HG02678 (cell line): ENCODE data around the gene GRB10.

Experiments
- ATAC-seq: cut with Tn5 transposase; IDR thresholded peaks from one replicate; pipeline ENCODE4 v1.9.1; 2021; ENCODE audit warnings: mild to moderate bottlenecking, moderate library complexity; ENCODE audit not compliant: unreplicated experiment

The GRB10 gene

GRCh38 chr7:50803359-50804337, 21.0 kb upstream of the GRB10 start:
- ATAC-seq: no peak

GRCh38 chr7:50801907-50802306, 19.2 kb upstream of the GRB10 start:
- no peak for ATAC-seq

GRCh38 chr7:50799873-50800272, 17.2 kb upstream of the GRB10 start:
- ATAC-seq: no peak

GRCh38 chr7:50798126-50798525, 15.4 kb upstream of the GRB10 start:
- no peak for ATAC-seq

- ATAC-seq: no peak
These were observed 13.1 kb upstream of the GRB10 start for GRCh38 chr7:50795831-50796230.

GRCh38 chr7:50795253-50795652, 12.6 kb upstream of the GRB10 start:
- ATAC-seq: no peak

GRCh38 chr7:50793947-50794570, 11.4 kb upstream of the GRB10 start:
- no peak for ATAC-seq

- ATAC-seq: no peak
These were observed 10.6 kb upstream of the GRB10 start for GRCh38 chr7:50793120-50793946.

GRCh38 chr7:50792342-50793119, 9.8 kb upstream of the GRB10 start:
- ATAC-seq: no peak

GRCh38 chr7:50791938-50792341, 9.2 kb upstream of the GRB10 start:
- ATAC-seq: no peak

- no peak for ATAC-seq
These were observed 8.8 kb upstream of the GRB10 start for GRCh38 chr7:50791363-50791937.

GRCh38 chr7:50790381-50790780, 7.7 kb upstream of the GRB10 start:
- no peak for ATAC-seq

- no peak for ATAC-seq
These were observed 5.7 kb upstream of the GRB10 start for GRCh38 chr7:50788382-50788781.

GRCh38 chr7:50787825-50788224, 5.1 kb upstream of the GRB10 start:
- ATAC-seq: no peak

- ATAC-seq: no peak
These were observed 2.6 kb upstream of the GRB10 start for GRCh38 chr7:50785346-50785745.

- no peak for ATAC-seq
These were observed 1.3 kb upstream of the GRB10 start for GRCh38 chr7:50783801-50784507.

- ATAC-seq: no peak
These were observed 607 bp upstream of the GRB10 start for GRCh38 chr7:50783303-50783702.

- ATAC-seq: no peak
These were observed 1.1 kb downstream of the GRB10 start for GRCh38 chr7:50781381-50782293.

GRCh38 chr7:50780436-50780835, 2.3 kb downstream of the GRB10 start:
- no peak for ATAC-seq
